HepG2 (cell line): Measurements from ENCODE around the gene SSR2. TPM values are rescaled to one million over a fixed set of nuclear protein-coding genes. Genes with fewer than 3 reads are reported as not detected.

ENCODE experiments used
- ATAC-seq: fragments of 200-7000 bp; cut with Tn5 transposase; 3 replicates; pipeline ENCODE4 v1.9.1; 2020; ENCODE audit warnings: mild to moderate bottlenecking, moderate library complexity
- BruUV-seq: library from RNA; stranded (reverse); fragments of 400-500 nt; replicated peaks from 2 replicates; lab custom pipeline; 2021; lab: Mats Ljungman, UMichigan
- CTCF ChIA-PET: fragments of 300-600 bp; formaldehyde crosslinking; extraction: SDS; loops from one replicate; lab custom pipeline; 2021; ENCODE audit warnings: low total read pairs, inconsistent platforms, low intra/inter-chr PET ratio; lab: Yijun Ruan, JAX
- POLR2A ChIA-PET: fragments of 350-600 bp; sonication (Branson Sonifier 250); formaldehyde crosslinking; loops from one replicate; lab custom pipeline; 2020; ENCODE audit warnings: antibody characterized with exemption, inconsistent platforms; lab: Yijun Ruan, JAX
- DNase-seq: peaks from one replicate; pipeline ENCODE4 v3.0.0-alpha.2; 2015; ENCODE audit warnings: low spot score
- FAIRE-seq: peaks from 3 replicates; lab custom pipeline; 2011; peaks lifted over from hg19 to GRCh38; lab: Jason Lieb, UNC
- H2AFZ ChIP-seq: one replicate; pipeline ENCODE4 v1.6.1; 2011; ENCODE audit warnings: low read length, inconsistent platforms
- H3K27ac ChIP-seq: fragments of 300-600 bp; 3 replicates; pipeline ENCODE4 v1.8.0; 2011; ENCODE audit warnings: mixed run types, mild to moderate bottlenecking, mixed read lengths, low read length, inconsistent platforms; ENCODE audit not compliant: insufficient read depth; ENCODE audit errors: extremely low read length
- H3K27me3 ChIP-seq, 2 experiments: fragments of 200-600 bp in 1 of 2; 2 replicates in 1 of 2; 3 replicates in 1 of 2; pipeline versions ENCODE4 v1.6.0 to v1.8.0; 2011; ENCODE audit warnings: low read length in 2 of 2, mild to moderate bottlenecking in 2 of 2, moderate library complexity in 2 of 2, inconsistent platforms in 1 of 2; ENCODE audit not compliant: insufficient read depth in 2 of 2, control insufficient read depth in 1 of 2
- H3K36me3 ChIP-seq, 2 experiments: fragments of 200-600 bp in 1 of 2; replicated peaks in 1 of 2; 2 replicates in 1 of 2; 3 replicates in 1 of 2; pipeline versions ENCODE4 v1.5.1 to v1.8.0; 2011; ENCODE audit warnings: low read length in 2 of 2, inconsistent platforms in 1 of 2; ENCODE audit not compliant: insufficient read depth in 2 of 2, control insufficient read depth in 1 of 2
- H3K4me1 ChIP-seq: 2 replicates; pipeline ENCODE4 v1.5.1; 2012; ENCODE audit warnings: low read length, inconsistent platforms; ENCODE audit not compliant: insufficient read depth
- H3K4me2 ChIP-seq: 2 replicates; pipeline ENCODE4 v1.6.0; 2011; ENCODE audit warnings: low read depth, low read length, inconsistent platforms
- H3K4me3 ChIP-seq, 3 experiments: fragments of 200-600 bp in 1 of 3; sonication (generic), shearing (Covaris generic) in 1 of 3; replicated peaks in 1 of 3; 2 replicates each; pipeline ENCODE4 v1.5.1; 2011 to 2016; ENCODE audit warnings: low read length in 3 of 3, inconsistent platforms in 2 of 3, low read depth in 2 of 3, mild to moderate bottlenecking in 2 of 3, control low read depth in 1 of 3, mixed read lengths in 1 of 3; ENCODE audit not compliant: insufficient read depth in 1 of 3
- H3K79me2 ChIP-seq: one replicate; pipeline ENCODE4 v1.6.1; 2011; ENCODE audit warnings: low read length, inconsistent platforms; ENCODE audit not compliant: insufficient read depth
- H3K9ac ChIP-seq: 2 replicates; pipeline ENCODE4 v1.6.0; 2011; ENCODE audit warnings: mild to moderate bottlenecking, low read depth, low read length, inconsistent platforms; ENCODE audit not compliant: insufficient read depth
- H3K9me3 ChIP-seq: 2 replicates; pipeline ENCODE4 v1.5.1; 2012; ENCODE audit warnings: mild to moderate bottlenecking, low read length
- H4K20me1 ChIP-seq: 2 replicates; pipeline ENCODE4 v1.6.0; 2011; ENCODE audit warnings: inconsistent platforms, mild to moderate bottlenecking, low read length, moderate library complexity; ENCODE audit not compliant: insufficient read depth
- MBD4 ChIP-seq: IDR thresholded peaks from 2 replicates; pipeline ENCODE4 v1.6.1; 2012; ENCODE audit warnings: low read length, inconsistent platforms, borderline replicate concordance
- MZF1 ChIP-seq: sonication (generic); formaldehyde crosslinking; IDR thresholded peaks from 2 replicates; pipeline ENCODE4 v1.8.1; 2023; ENCODE audit warnings: mild to moderate bottlenecking, missing genetic modification reagents, borderline replicate concordance
- PHF8 ChIP-seq: sonication (generic); formaldehyde crosslinking; IDR thresholded peaks from 2 replicates; pipeline ENCODE4 v1.5.0; 2020; ENCODE audit warnings: missing genetic modification reagents
- RARG ChIP-seq: sonication (generic); formaldehyde crosslinking; IDR thresholded peaks from 2 replicates; pipeline ENCODE4 v1.4.0; 2020; ENCODE audit warnings: low read depth, mild to moderate bottlenecking, missing genetic modification reagents
- ZNF34 ChIP-seq: sonication (generic); formaldehyde crosslinking; IDR thresholded peaks from 2 replicates; pipeline ENCODE4 v1.4.0; 2020; ENCODE audit warnings: mild to moderate bottlenecking, missing genetic modification reagents, borderline replicate concordance
- ZNF569 ChIP-seq: sonication (generic); formaldehyde crosslinking; IDR thresholded peaks from 2 replicates; pipeline ENCODE4 v1.5.0; 2020; ENCODE audit warnings: mild to moderate bottlenecking, missing genetic modification reagents, moderate library complexity, borderline replicate concordance
- ZNF652 ChIP-seq: IDR thresholded peaks from 2 replicates; pipeline ENCODE4 v1.6.1; 2016; ENCODE audit warnings: low read depth, borderline replicate concordance
- WGBS: methylation state at CpG from one replicate; pipeline ENCODE4 v1.1.6; 2017; ENCODE audit warnings: low lambda C conversion rate; 5-methylcytosine and 5-hydroxymethylcytosine counted together
- in situ Hi-C: cut with HindIII; loops from 2 replicates; pipeline ENCODE4 v1.10.0; 2017; ENCODE audit warnings: low pct_unique_long_range_greater_than_20kb; ENCODE audit not compliant: extremely low pct_ligation_motif_present
- intact Hi-C: fragments of 100-400 bp; cut with micrococcal nuclease; formaldehyde crosslinking; loops from one replicate; pipeline ENCODE4 v1.10.0; 2022; ENCODE audit not compliant: unreplicated experiment
- polyA plus RNA-seq, 8 experiments: library from polyadenylated mRNA; depleted of rRNA in 3 of 8; stranded (reverse) in 7 of 8; unstranded in 1 of 8; fragments of >200 nt; fragmentation: Illumina TruSeq in 4 of 8; extraction: Trizol in 4 of 8; gene quantifications; 2 replicates each; pipeline versions ENCODE4 v1.2.1 to v1.2.3, GENCODE V29; 2011 to 2016; ENCODE audit warnings: low read depth in 4 of 8, missing spikeins in 1 of 8, mixed read lengths in 1 of 8; ENCODE audit not compliant: insufficient read depth in 1 of 8
- total RNA-seq, 5 experiments: library from RNA; depleted of rRNA; stranded (reverse); fragments of >200 nt; fragmentation: Illumina TruSeq; extraction: Trizol; gene quantifications; 2 replicates each; pipeline ENCODE4 v1.2.3, GENCODE V29; 2016; ENCODE audit warnings: low read depth in 1 of 5
- TF ChIP-seq, protein P1 (sequence below): sonication (generic); formaldehyde crosslinking; IDR thresholded peaks from 2 replicates; pipeline ENCODE4 v1.5.1; 2020; ENCODE audit warnings: mild to moderate bottlenecking, missing genetic modification reagents, moderate library complexity
- TF ChIP-seq, protein P2 (sequence below): sonication (generic); formaldehyde crosslinking; IDR thresholded peaks from 2 replicates; pipeline ENCODE4 v1.4.0; 2020; ENCODE audit warnings: missing genetic modification reagents, mild to moderate bottlenecking, borderline replicate concordance

Gene SSR2
- total and polyA plus RNA-seq, 2 of the 13 experiments (the other 11 are each of a cell fraction or from before 2014, with no cell fraction given) = 284 to 461 TPM

DNA sequence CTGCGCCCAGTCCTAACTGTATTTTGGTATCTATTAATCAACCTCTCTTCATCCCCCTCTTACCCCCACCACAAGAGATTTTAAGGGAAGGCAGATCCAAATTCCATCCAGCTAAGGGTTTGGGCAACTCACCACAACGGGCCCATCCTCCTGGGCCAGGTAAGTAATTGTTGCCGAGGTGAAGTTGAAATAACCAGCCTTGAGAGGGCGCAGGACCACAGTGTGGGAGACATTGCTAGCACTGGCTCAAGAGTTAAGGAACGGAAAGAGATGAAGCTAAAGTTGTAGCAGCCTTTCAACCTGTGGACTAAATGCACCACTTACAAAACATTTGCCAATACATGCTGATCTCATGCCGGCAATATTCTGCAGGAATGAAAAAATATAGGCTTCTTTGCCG lies 5.9 kb downstream of the SSR2 start (continued):
- TF ChIP-seq, protein P1, sequence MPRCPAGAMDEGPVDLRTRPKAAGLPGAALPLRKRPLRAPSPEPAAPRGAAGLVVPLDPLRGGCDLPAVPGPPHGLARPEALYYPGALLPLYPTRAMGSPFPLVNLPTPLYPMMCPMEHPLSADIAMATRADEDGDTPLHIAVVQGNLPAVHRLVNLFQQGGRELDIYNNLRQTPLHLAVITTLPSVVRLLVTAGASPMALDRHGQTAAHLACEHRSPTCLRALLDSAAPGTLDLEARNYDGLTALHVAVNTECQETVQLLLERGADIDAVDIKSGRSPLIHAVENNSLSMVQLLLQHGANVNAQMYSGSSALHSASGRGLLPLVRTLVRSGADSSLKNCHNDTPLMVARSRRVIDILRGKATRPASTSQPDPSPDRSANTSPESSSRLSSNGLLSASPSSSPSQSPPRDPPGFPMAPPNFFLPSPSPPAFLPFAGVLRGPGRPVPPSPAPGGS (CRISPR knock-in tag) = no peak
- TF ChIP-seq ZNF34 (CRISPR knock-in tag) (no peak), PHF8 (CRISPR knock-in tag) (no peak), MZF1 (CRISPR knock-in tag) (no peak), RARG (CRISPR knock-in tag) (no peak), MBD4 (no peak)
- TF ChIP-seq, protein P2, sequence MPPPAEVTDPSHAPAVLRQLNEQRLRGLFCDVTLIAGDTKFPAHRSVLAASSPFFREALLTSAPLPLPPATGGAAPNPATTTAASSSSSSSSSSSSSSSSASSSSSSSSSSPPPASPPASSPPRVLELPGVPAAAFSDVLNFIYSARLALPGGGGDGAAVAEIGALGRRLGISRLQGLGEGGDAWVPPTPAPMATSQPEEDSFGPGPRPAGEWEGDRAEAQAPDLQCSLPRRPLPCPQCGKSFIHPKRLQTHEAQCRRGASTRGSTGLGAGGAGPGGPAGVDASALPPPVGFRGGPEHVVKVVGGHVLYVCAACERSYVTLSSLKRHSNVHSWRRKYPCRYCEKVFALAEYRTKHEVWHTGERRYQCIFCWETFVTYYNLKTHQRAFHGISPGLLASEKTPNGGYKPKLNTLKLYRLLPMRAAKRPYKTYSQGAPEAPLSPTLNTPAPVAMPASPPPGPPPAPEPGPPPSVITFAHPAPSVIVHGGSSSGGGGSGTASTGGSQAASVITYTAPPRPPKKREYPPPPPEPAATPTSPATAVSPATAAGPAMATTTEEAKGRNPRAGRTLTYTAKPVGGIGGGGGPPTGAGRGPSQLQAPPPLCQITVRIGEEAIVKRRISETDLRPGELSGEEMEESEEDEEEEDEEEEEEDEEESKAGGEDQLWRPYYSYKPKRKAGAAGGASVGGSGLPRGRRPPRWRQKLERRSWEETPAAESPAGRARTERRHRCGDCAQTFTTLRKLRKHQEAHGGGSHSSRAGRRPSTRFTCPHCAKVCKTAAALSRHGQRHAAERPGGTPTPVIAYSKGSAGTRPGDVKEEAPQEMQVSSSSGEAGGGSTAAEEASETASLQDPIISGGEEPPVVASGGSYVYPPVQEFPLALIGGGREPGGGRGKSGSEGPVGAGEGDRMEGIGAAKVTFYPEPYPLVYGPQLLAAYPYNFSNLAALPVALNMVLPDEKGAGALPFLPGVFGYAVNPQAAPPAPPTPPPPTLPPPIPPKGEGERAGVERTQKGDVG (CRISPR knock-in tag) = no peak

DNA sequence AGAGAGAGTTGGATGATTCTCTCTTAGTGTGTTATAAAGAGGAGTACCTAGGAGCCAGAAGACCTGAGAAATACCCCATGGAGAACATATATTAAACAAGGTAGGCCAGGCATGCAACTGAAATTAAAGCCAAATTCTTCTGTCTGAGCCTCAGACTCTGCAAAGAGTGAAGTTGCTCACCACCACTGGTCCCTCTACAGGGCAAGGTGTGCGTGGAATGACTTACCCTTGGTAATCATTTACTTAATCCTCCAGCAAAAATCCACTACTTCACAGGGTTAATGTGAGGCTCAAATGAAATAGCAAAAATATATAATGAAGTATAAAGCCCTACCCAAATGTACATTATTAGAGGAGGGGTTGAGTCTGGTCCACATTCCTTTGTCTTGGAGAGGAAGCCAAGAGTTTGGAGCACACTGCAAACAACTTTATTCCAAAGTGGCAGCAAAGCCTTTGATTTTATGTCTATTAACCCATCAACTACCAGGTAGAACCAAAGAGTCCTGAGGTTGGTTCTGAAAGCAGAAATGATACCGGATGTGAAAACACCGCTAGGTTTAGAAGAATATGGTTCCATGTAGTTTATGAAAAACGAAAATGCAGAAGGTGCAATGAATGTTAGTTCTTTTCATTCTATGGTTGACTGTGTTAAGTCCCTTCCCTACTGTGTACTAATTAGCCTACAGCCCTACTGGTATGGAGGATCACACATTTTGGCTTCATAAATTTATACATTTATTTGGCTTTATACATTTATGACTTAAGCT lies 8.5 kb downstream of the SSR2 start:
- Histone ChIP-seq H2AFZ (no peak overlapping the region), H3K27me3 (no peaks in the 10 kb centered on the region), H3K9me3 (no peaks in the 10 kb centered on the region), H4K20me1 (no peaks in the 10 kb centered on the region), H3K36me3 (peaks cover 14 to 54% of the 10 kb centered on the region in 2 experiments), H3K79me2 (no peaks in the 10 kb centered on the region), H3K4me1 (peaks cover 15% of the 10 kb centered on the region), H3K9ac (no peak overlapping the region), H3K27ac (no peak overlapping the region), H3K4me2 (no peak overlapping the region), H3K4me3 (no peak overlapping the region)
- intact Hi-C loops = no loop called here
- in situ Hi-C loops = no loop called here
- BruUV-seq = TSS peak; percentile 17
- TF ChIP-seq ZNF652 (CRISPR knock-in tag) (0 out of 2 replicates have a peak, but pooled peaks have one; percentile 23), ZNF569 (no peak)
- FAIRE-seq (no peak), ATAC-seq (peak; percentile 28; the same call in 1 of the 3 replicates), DNase-seq (no peak)
- POLR2A ChIA-PET = no interaction called here
- WGBS = 92% methylated on average over 4 of the region's 4 CpGs
- CTCF ChIA-PET = no interaction called here
